Endothelial cell of umbilical vein (primary cell): Measurements from ENCODE around the gene NBEAL2. TPM values are rescaled to one million over a fixed set of nuclear protein-coding genes. Genes with fewer than 3 reads are reported as not detected.

Source experiments
- BruUV-seq: library from RNA; stranded (reverse); fragments of 400-500 nt; replicated peaks from 2 replicates; lab custom pipeline; 2021; lab: Mats Ljungman, UMichigan
- CTCF ChIA-PET: fragments of 300-600, 350-600 bp; sonication (Branson Sonifier 250); formaldehyde crosslinking; loops from one replicate; lab custom pipeline; 2021; ENCODE audit warnings: antibody characterized with exemption, inconsistent platforms; lab: Charles Lee
- POLR2A ChIA-PET: fragments of 300-600, 350-600 bp; sonication (Branson Sonifier 250); formaldehyde crosslinking; loops from one replicate; lab custom pipeline; 2021; ENCODE audit warnings: antibody characterized with exemption, inconsistent platforms; lab: Charles Lee
- DNase-seq: peaks from one replicate; pipeline ENCODE4 v3.0.0-alpha.2; 2011; ENCODE audit warnings: low read depth, low spot score
- FAIRE-seq: peaks from 2 replicates; lab custom pipeline; 2011; peaks lifted over from hg19 to GRCh38; lab: Jason Lieb, UNC
- H2AFZ ChIP-seq: 2 replicates; pipeline ENCODE4 v1.6.0; 2012; ENCODE audit warnings: low read depth, low read length, control low read depth, inconsistent platforms
- H3K27ac ChIP-seq: 2 replicates; pipeline ENCODE4 v1.5.1; 2011; ENCODE audit warnings: low read depth, mild to moderate bottlenecking, control low read depth, low read length, moderate library complexity; ENCODE audit not compliant: insufficient read depth
- H3K27me3 ChIP-seq, 2 experiments: 2 replicates each; pipeline versions ENCODE4 v1.6.0 to v1.6.1; 2011; ENCODE audit warnings: low read length in 2 of 2, mixed read lengths in 1 of 2; ENCODE audit not compliant: control insufficient read depth in 2 of 2, insufficient read depth in 2 of 2
- H3K36me3 ChIP-seq, 2 experiments: 2 replicates in 1 of 2; 3 replicates in 1 of 2; pipeline ENCODE4 v1.5.1; 2011; ENCODE audit warnings: low read length in 2 of 2, mild to moderate bottlenecking in 1 of 2, moderate library complexity in 1 of 2; ENCODE audit not compliant: control insufficient read depth in 2 of 2, insufficient read depth in 2 of 2; ENCODE audit errors: extremely low read depth in 1 of 2
- H3K4me1 ChIP-seq: 3 replicates; pipeline ENCODE4 v1.5.1; 2011; ENCODE audit warnings: mild to moderate bottlenecking, low read length; ENCODE audit not compliant: control insufficient read depth, insufficient read depth; ENCODE audit errors: extremely low read depth
- H3K4me2 ChIP-seq: 2 replicates; pipeline ENCODE4 v1.6.1; 2011; ENCODE audit warnings: low read length, control low read depth, mixed read lengths; ENCODE audit not compliant: insufficient read depth
- H3K4me3 ChIP-seq, 3 experiments: fragments of 200-600 bp in 1 of 3; sonication (generic), shearing (Covaris generic) in 1 of 3; replicated peaks in 1 of 3; 2 replicates each; pipeline ENCODE4 v1.5.1; 2011 to 2016; ENCODE audit warnings: control low read depth in 3 of 3, low read length in 3 of 3, mild to moderate bottlenecking in 2 of 3, inconsistent platforms in 1 of 3, low read depth in 1 of 3, moderate library complexity in 1 of 3; ENCODE audit not compliant: insufficient read depth in 1 of 3
- H3K79me2 ChIP-seq: 2 replicates; pipeline ENCODE4 v1.6.0; 2012; ENCODE audit warnings: low read length, inconsistent platforms; ENCODE audit not compliant: control insufficient read depth, insufficient read depth
- H3K9ac ChIP-seq: replicated peaks from 2 replicates; pipeline ENCODE3; 2011; ENCODE audit warnings: low read length, control low read depth; ENCODE audit not compliant: insufficient read depth; ENCODE audit errors: extremely low read depth
- H3K9me1 ChIP-seq: replicated peaks from 3 replicates; pipeline ENCODE4 v1.6.0; 2011; ENCODE audit warnings: mild to moderate bottlenecking, low read length; ENCODE audit not compliant: control insufficient read depth, insufficient read depth; ENCODE audit errors: extremely low read depth
- H3K9me3 ChIP-seq: replicated peaks from 2 replicates; pipeline ENCODE4 v1.5.1; 2012; ENCODE audit warnings: low read length, inconsistent platforms; ENCODE audit not compliant: control insufficient read depth, insufficient read depth
- H4K20me1 ChIP-seq: replicated peaks from 2 replicates; pipeline ENCODE3; 2011; ENCODE audit warnings: mild to moderate bottlenecking, low read length; ENCODE audit not compliant: control insufficient read depth, insufficient read depth; ENCODE audit errors: extremely low read depth
- CTCF ChIP-seq, 2 donors: IDR thresholded peaks; 1 replicate in 1 of 2; 2 replicates in 1 of 2; pipeline ENCODE4 v1.5.1; 2011; ENCODE audit warnings: low read length in 2 of 2, mild to moderate bottlenecking in 2 of 2, moderate library complexity in 2 of 2, control low read depth in 1 of 2, inconsistent platforms in 1 of 2, low read depth in 1 of 2; ENCODE audit not compliant: insufficient read depth in 1 of 2; ENCODE audit errors: extremely low read depth in 1 of 2
- EZH2 ChIP-seq: IDR thresholded peaks from 2 replicates; pipeline ENCODE4 v1.6.1; 2012; ENCODE audit warnings: borderline replicate concordance, low read depth, mild to moderate bottlenecking, moderate library complexity, low read length, inconsistent platforms; ENCODE audit not compliant: severe bottlenecking
- FOS ChIP-seq: IDR thresholded peaks from 2 replicates; pipeline ENCODE4 v1.6.1; 2011; ENCODE audit warnings: mild to moderate bottlenecking, low read length, moderate library complexity, borderline replicate concordance; ENCODE audit not compliant: insufficient read depth
- GATA2 ChIP-seq: IDR thresholded peaks from 2 replicates; pipeline ENCODE4 v1.7.0; 2011; ENCODE audit warnings: low read depth, mild to moderate bottlenecking, moderate library complexity, mixed read lengths, low read length; ENCODE audit not compliant: insufficient read length, insufficient read depth
- MAX ChIP-seq: IDR thresholded peaks from 2 replicates; pipeline ENCODE4 v1.6.1; 2011; ENCODE audit not compliant: insufficient read depth, insufficient read length
- MYC ChIP-seq: IDR thresholded peaks from one replicate; pipeline ENCODE4 v1.6.1; 2011; ENCODE audit warnings: mild to moderate bottlenecking, low read depth, low read length
- POLR2A ChIP-seq: IDR thresholded peaks from 2 replicates; pipeline ENCODE4 v1.6.1; 2012; ENCODE audit warnings: low read depth, mild to moderate bottlenecking, control low read depth, low read length
- POLR2AphosphoS5 ChIP-seq: IDR thresholded peaks from 2 replicates; pipeline ENCODE4 v1.6.1; 2012; ENCODE audit warnings: low read depth, mild to moderate bottlenecking, control low read depth, low read length, moderate library complexity; ENCODE audit not compliant: insufficient read depth
- dilution Hi-C: fragments of 300-500 bp; cut with MboI; formaldehyde crosslinking; loops from one replicate; pipeline ENCODE4 v1.15.0; 2019; ENCODE audit warnings: low sequenced_read_pairs; ENCODE audit not compliant: extremely low pct_ligation_motif_present
- intact Hi-C: fragments of 100-400 bp; cut with micrococcal nuclease; formaldehyde crosslinking; loops from one replicate; pipeline ENCODE4 v1.10.0; 2022
- polyA plus RNA-seq, 4 experiments: library from polyadenylated mRNA; depleted of rRNA in 3 of 4; stranded (reverse) in 3 of 4; unstranded in 1 of 4; fragments of >200 nt; gene quantifications; 2 replicates each; pipeline versions ENCODE4 v1.2.1 to v1.2.3, GENCODE V29; 2011 to 2012; ENCODE audit warnings: missing spikeins in 1 of 4
- total RNA-seq: library from RNA; stranded (reverse); gene quantifications from 2 replicates; pipeline ENCODE4 v1.2.3, GENCODE V29; 2021

Gene NBEAL2
- total and polyA plus RNA-seq, 2 donors (not counting 3 experiments of a cell fraction or from before 2014, with no cell fraction given) = 48.0 to 84.7 TPM

GRCh38 chr3:47035645-47036044 is 56.2 kb downstream of the NBEAL2 start:
- intact Hi-C loops = no loop called here
- Histone ChIP-seq H3K4me3 (no peak overlapping the region), H3K36me3 (peaks cover 12 to 14% of the 10 kb centered on the region in 2 experiments), H3K79me2 (no peaks in the 10 kb centered on the region), H3K9me1 (no peaks in the 10 kb centered on the region), H2AFZ (no peak overlapping the region), H3K9ac (no peak overlapping the region), H3K4me2 (no peak overlapping the region), H4K20me1 (no peaks in the 10 kb centered on the region), H3K4me1 (no peaks in the 10 kb centered on the region), H3K27me3 (no peaks in the 10 kb centered on the region), H3K27ac (no peak overlapping the region), H3K9me3 (no peaks in the 10 kb centered on the region)
- FAIRE-seq (no peak), DNase-seq (peak; percentile 26)
- ChIA-PET POLR2A (interaction anchor here (0.6 kb wide), 1 partner anchor 13 kb away, joined by 3 read pairs; no protein-coding TSS in a partner anchor), CTCF (interaction anchor here (0.8 kb wide), 1 partner anchor 11 kb away, joined by 5 read pairs; no protein-coding TSS in a partner anchor)
- no TSS peak for BruUV-seq
- TF ChIP-seq FOS = no peak
- TF ChIP-seq MAX = no peak
- no peak for TF ChIP-seq POLR2A
- no peak for TF ChIP-seq CTCF (IDR thresholded peaks at IDR 0.05; ENCODE audit: extremely low read depth in 1 of 2, insufficient read depth in 1 of 2, low read depth in 1 of 2, low read length in 2 of 2)
- TF ChIP-seq GATA2 = no peak
- no peak for TF ChIP-seq MYC
- TF ChIP-seq EZH2 = no peak
- no peak for TF ChIP-seq POLR2AphosphoS5
- dilution Hi-C loops = no loop called here
